Fibroblast of lung (primary cell): ENCODE data around the gene SLC29A1. TPM values are rescaled to one million over a fixed set of nuclear protein-coding genes. Genes with fewer than 3 reads are reported as not detected.

Experiments used
- DNase-seq, 2 donors: peaks; one replicate each; pipeline versions ENCODE4 v3.0.0 to v3.0.0-alpha.2; 2010; ENCODE audit warnings: low read depth in 2 of 2
- H2AFZ ChIP-seq: 2 replicates; pipeline ENCODE4 v1.5.1; 2012; ENCODE audit warnings: low read length, control low read depth, inconsistent platforms
- H3K27ac ChIP-seq: 2 replicates; pipeline ENCODE4 v1.5.1; 2011; ENCODE audit warnings: low read length, control low read depth; ENCODE audit not compliant: insufficient read depth
- H3K27me3 ChIP-seq: 2 replicates; pipeline ENCODE4 v1.5.1; 2011; ENCODE audit warnings: mild to moderate bottlenecking, low read length; ENCODE audit not compliant: control insufficient read depth, insufficient read depth
- H3K36me3 ChIP-seq: 2 replicates; pipeline ENCODE4 v1.5.1; 2011; ENCODE audit warnings: low read length; ENCODE audit not compliant: control insufficient read depth, insufficient read depth
- H3K4me1 ChIP-seq: 2 replicates; pipeline ENCODE4 v1.5.1; 2011; ENCODE audit warnings: low read length; ENCODE audit not compliant: control insufficient read depth, insufficient read depth; ENCODE audit errors: extremely low read depth
- H3K4me2 ChIP-seq: 2 replicates; pipeline ENCODE4 v1.5.1; 2011; ENCODE audit warnings: low read length, control low read depth; ENCODE audit not compliant: insufficient read depth; ENCODE audit errors: extremely low read depth
- H3K4me3 ChIP-seq, 4 experiments: fragments of 200-600 bp in 1 of 4; sonication (generic) in 1 of 4; replicated peaks in 1 of 4; 2 replicates each; pipeline ENCODE4 v1.5.1; 2011 to 2016; ENCODE audit warnings: low read length in 4 of 4, low read depth in 3 of 4, mild to moderate bottlenecking in 3 of 4, control low read depth in 2 of 4, inconsistent platforms in 1 of 4, mixed read lengths in 1 of 4; ENCODE audit not compliant: insufficient read depth in 1 of 4; ENCODE audit errors: control extremely low read depth in 1 of 4
- H3K79me2 ChIP-seq: 2 replicates; pipeline ENCODE4 v1.5.1; 2012; ENCODE audit warnings: mild to moderate bottlenecking, low read length, inconsistent platforms; ENCODE audit not compliant: control insufficient read depth, insufficient read depth
- H3K9ac ChIP-seq: 2 replicates; pipeline ENCODE4 v1.5.1; 2011; ENCODE audit warnings: mild to moderate bottlenecking, low read length, control low read depth; ENCODE audit not compliant: insufficient read depth
- H3K9me3 ChIP-seq: 2 replicates; pipeline ENCODE4 v1.5.1; 2012; ENCODE audit warnings: low read depth, low read length; ENCODE audit not compliant: control insufficient read depth, insufficient read depth
- H4K20me1 ChIP-seq: 2 replicates; pipeline ENCODE4 v1.5.1; 2011; ENCODE audit warnings: low read length; ENCODE audit not compliant: control insufficient read depth, insufficient read depth; ENCODE audit errors: extremely low read depth
- EZH2 ChIP-seq: IDR thresholded peaks from 2 replicates; pipeline ENCODE4 v1.5.1; 2012; ENCODE audit warnings: low read length, control low read depth, mild to moderate bottlenecking; ENCODE audit errors: missing control alignments
- polyA plus RNA-seq, 2 donors: library from polyadenylated mRNA; depleted of rRNA in 1 of 2; stranded (reverse) in 1 of 2; unstranded in 1 of 2; fragments of >200 nt; gene quantifications; 2 replicates each; pipeline ENCODE4 v1.2.1, GENCODE V29; 2011 to 2012; ENCODE audit warnings: missing spikeins in 1 of 2
- total RNA-seq: library from RNA; depleted of rRNA; stranded (reverse); fragments of >200 nt; gene quantifications from 2 replicates; pipeline ENCODE4 v1.2.1, GENCODE V29; 2014
- TF ChIP-seq, protein P1 (sequence below), 2 donors: IDR thresholded peaks in 1 of 2; conservative IDR thresholded peaks in 1 of 2; 1 replicate in 1 of 2; 2 replicates in 1 of 2; pipeline ENCODE4 v1.5.1; 2011 to 2012; ENCODE audit warnings: low read length in 2 of 2, control low read depth in 1 of 2, inconsistent platforms in 1 of 2, low read depth in 1 of 2, mild to moderate bottlenecking in 1 of 2

SLC29A1 gene
- total and polyA plus RNA-seq, 2 donors (not counting 1 experiment from before 2014, with no cell fraction given), result 13.4 to 21.9 TPM

- H3K27me3 ChIP-seq, result no peaks in the 10 kb centered on the region
- no peaks in the 10 kb centered on the region for H4K20me1 ChIP-seq
- no peak for DNase-seq
Observed at GRCh38 chr6:44258921-44259320, 35.5 kb downstream of the SLC29A1 start.

DNA sequence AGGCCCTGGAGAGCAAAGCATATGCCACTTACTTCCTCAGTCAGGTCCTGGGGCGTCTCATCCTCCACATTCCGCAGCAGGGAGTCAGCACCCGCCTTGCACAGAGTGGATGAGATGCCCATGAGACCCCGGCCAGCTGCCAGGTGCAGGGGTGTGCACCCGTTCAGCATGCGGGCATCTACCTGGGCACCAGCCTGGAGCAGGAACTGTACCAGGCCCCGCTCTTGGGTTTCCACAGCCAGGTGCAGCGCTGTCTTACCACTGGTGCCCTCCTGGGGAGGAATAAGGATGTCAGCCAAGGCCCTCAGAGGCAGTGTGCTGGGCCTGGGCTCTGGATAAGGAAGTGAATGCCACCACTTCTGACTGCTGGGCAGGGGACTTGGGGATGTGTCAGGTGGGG, 36.6 kb downstream of the SLC29A1 start:
- no peaks in the 10 kb centered on the region for H3K27me3 ChIP-seq
- peaks cover 6% of the 10 kb centered on the region for H3K36me3 ChIP-seq
- H4K20me1 ChIP-seq, result no peaks in the 10 kb centered on the region
- no peak overlapping the region for H3K27ac ChIP-seq
- no peak for DNase-seq
- no peak overlapping the region for H3K4me2 ChIP-seq
- H2AFZ ChIP-seq, result no peak overlapping the region
- peaks cover 12% of the 10 kb centered on the region for H3K4me1 ChIP-seq
- TF ChIP-seq EZH2, result no peak
- TF ChIP-seq, protein P1, sequence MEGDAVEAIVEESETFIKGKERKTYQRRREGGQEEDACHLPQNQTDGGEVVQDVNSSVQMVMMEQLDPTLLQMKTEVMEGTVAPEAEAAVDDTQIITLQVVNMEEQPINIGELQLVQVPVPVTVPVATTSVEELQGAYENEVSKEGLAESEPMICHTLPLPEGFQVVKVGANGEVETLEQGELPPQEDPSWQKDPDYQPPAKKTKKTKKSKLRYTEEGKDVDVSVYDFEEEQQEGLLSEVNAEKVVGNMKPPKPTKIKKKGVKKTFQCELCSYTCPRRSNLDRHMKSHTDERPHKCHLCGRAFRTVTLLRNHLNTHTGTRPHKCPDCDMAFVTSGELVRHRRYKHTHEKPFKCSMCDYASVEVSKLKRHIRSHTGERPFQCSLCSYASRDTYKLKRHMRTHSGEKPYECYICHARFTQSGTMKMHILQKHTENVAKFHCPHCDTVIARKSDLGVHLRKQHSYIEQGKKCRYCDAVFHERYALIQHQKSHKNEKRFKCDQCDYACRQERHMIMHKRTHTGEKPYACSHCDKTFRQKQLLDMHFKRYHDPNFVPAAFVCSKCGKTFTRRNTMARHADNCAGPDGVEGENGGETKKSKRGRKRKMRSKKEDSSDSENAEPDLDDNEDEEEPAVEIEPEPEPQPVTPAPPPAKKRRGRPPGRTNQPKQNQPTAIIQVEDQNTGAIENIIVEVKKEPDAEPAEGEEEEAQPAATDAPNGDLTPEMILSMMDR (conservative IDR thresholded peaks at IDR 0.05 in 1 of 2, IDR thresholded peaks at IDR 0.05 in 1 of 2; ENCODE audit: low read depth in 1 of 2, low read length in 2 of 2), result no peak
- H3K9me3 ChIP-seq, result no peaks in the 10 kb centered on the region
- H3K4me3 ChIP-seq, result no peak overlapping the region
- peaks cover 19% of the 10 kb centered on the region for H3K79me2 ChIP-seq
- H3K9ac ChIP-seq, result no peak overlapping the region

More at GRCh38 chr6:44258921-44259320, 35.5 kb downstream of the SLC29A1 start:
- Histone ChIP-seq H3K9me3 (no peaks in the 10 kb centered on the region), H2AFZ (no peak overlapping the region), H3K36me3 (peaks cover 10% of the 10 kb centered on the region), H3K4me2 (no peak overlapping the region), H3K79me2 (peaks cover 21% of the 10 kb centered on the region), H3K4me1 (peaks cover 9% of the 10 kb centered on the region), H3K4me3 (no peak overlapping the region), H3K27ac (no peak overlapping the region), H3K9ac (no peak overlapping the region)
- TF ChIP-seq EZH2, result no peak
- TF ChIP-seq, protein P1 (conservative IDR thresholded peaks at IDR 0.05 in 1 of 2, IDR thresholded peaks at IDR 0.05 in 1 of 2; ENCODE audit: low read depth in 1 of 2, low read length in 2 of 2), result no peak

DNA sequence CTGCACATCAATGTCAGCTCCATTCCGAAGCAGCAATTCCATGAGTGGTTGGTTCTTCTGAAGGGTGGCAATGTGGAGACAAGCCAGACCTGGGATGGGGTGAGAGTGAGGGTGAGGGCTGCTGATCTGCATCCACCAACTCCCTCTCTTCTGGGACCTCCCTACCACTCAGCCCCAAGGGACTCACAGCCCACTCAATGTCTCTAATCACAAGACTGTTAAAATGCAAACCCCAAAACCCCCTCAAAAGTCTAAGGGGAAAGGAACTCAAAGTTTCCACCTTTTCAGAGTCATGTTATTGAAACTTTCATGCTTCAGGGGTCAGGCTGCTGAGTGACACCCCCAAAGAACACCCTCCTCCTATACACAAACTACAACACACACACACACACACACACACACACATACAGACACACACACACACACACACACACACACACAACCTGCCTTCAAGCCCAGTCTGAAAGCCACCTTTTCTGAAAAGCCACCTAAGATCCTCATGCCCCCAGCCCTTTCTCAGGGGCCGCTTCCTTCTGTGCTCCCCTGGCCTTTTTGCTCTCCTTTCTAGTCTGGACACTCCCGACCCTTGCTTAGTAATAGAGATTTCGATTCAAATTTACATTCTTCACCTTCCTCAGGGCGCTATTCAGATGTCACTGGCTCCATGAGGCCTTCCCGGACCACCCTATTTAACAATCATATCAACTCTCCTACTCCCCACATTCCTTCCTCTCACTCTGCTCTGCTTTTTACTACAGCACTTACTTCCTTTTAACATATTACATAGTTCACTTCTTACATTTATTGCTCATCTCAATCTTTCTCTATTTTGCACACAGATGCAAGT, 37.3 kb downstream of the SLC29A1 start:
- no peaks in the 10 kb centered on the region for H4K20me1 ChIP-seq
- no peak overlapping the region for H2AFZ ChIP-seq
- peaks cover 14% of the 10 kb centered on the region for H3K79me2 ChIP-seq

More for the DNA sequence above, 37.3 kb downstream of the SLC29A1 start:
- no peak overlapping the region for H3K4me2 ChIP-seq
- TF ChIP-seq EZH2, result no peak
- TF ChIP-seq, protein P1 (conservative IDR thresholded peaks at IDR 0.05 in 1 of 2, IDR thresholded peaks at IDR 0.05 in 1 of 2; ENCODE audit: low read depth in 1 of 2, low read length in 2 of 2), result no peak
- H3K9ac ChIP-seq, result no peak overlapping the region
- H3K9me3 ChIP-seq, result no peaks in the 10 kb centered on the region
- H3K27ac ChIP-seq, result no peak overlapping the region
- peaks cover 12% of the 10 kb centered on the region for H3K4me1 ChIP-seq
- DNase-seq, result no peak
- H3K36me3 ChIP-seq, result peaks cover 4% of the 10 kb centered on the region
- H3K27me3 ChIP-seq, result no peaks in the 10 kb centered on the region
- no peak overlapping the region for H3K4me3 ChIP-seq
